Medulla oblongata (tissue), 1 donor: ENCODE results near the gene MAFF.

Source experiments
- DNase-seq: peaks from one replicate; pipeline ENCODE4 v3.0.0-alpha.2; 2015; ENCODE audit errors: extremely low spot score

Gene MAFF

DNA sequence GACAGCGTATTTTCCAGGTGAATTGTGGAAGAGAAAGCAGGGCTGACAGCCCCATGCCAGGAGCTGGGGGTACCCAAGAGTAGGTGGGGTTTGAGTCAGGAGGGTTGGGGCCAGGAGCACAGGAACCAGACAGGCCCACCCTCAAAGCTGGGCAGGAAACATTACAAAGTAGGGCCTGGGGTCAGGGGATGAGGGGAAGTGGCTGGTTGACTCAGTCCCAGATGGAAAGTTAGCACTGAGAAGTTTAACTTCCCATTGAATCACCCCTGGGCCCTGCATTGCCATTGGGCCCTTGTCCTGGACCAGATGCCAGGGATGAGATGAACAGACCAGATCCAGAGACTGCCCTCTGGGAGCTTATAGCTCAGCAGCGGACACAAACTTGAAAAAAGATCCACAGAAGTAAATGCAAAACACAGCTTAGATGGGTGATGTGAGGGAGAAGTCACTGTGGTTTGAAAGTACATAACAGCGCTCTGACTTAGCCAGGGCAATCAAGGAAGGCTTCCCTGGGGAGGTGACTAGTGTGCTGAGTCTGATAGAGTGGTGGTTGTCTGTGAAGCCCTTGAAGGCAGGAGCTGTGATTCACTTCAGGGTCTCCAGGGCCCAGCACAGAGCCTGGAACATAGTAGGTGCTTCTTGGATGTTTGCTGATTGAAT, 2.2 kb downstream of the MAFF start:
- DNase-seq = no peak

GRCh38 chr22:38204784-38205183, 3.0 kb downstream of the MAFF start:
- DNase-seq = no peak

DNA sequence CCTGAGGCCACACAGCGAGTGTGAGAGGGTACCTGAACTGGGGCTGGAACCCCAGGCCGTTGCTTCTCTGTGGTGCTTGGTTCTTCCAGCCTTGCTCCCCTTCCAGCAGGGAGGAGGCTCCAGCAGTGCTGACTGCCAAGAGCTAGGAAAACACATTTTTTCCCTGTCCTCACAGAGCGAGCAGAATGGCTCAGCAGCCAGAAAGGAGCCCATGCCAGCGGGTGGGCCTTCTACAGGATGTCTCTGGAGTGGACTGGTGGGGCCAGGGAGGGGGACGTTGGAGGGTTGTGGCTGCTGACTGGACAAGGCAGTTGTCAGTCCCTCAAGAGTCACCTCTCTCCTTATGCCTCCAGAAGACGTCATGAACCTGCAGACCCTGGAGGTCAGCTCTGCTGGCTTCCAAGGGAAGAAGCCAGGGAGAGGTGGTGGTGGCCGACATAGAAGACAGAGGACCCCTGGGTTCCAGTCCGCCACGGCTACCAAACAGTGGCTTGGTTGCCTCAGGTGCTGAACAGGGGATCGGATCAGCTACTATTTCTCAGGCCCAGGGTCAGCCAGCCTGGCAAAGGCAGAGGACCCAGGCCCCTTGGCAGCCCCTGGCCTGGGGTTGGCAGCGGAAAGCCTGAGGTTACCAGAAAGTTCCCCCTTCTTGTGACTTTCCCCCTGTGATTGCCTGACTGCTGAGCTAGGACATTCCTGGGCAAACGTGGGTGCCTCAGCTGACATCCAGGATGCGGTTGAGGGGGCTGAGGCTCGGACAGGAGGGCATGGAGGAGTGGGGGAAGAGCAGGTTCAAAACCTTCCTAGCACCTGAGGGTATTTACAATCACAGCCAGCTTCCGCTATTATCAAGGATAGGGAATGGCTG, 3.7 kb downstream of the MAFF start:
- peak; percentile 79 for DNase-seq

DNA sequence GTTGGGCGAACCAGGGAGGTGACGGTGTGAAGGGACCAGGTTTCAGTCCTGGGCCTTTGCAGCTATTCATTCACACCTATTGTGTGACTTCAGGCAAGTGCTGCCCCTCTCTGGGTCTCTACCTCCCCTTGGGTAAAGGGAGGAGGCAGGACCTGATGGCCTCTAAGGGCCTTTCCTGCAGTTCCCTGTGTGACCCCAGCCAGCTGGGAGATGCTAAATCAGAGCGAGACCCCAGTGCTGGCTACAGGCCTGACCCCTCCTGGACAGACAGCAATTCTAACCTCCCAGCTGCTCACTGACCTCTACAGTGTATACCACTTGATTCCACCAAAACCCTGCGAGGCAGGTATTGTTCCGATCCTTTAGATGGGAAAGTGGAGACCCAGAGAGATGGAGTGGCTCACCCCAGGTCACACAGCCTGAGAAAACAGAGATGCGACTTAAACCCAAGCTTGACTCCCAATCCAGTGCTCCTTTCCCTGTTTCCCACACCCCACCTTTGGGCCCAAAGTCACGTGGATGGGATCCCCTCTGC, 6.2 kb downstream of the MAFF start:
- DNase-seq = no peak

GRCh38 chr22:38208551-38208968, 6.8 kb downstream of the MAFF start:
- no peak for DNase-seq

GRCh38 chr22:38211556-38211955, 9.8 kb downstream of the MAFF start:
- DNase-seq = no peak

DNA sequence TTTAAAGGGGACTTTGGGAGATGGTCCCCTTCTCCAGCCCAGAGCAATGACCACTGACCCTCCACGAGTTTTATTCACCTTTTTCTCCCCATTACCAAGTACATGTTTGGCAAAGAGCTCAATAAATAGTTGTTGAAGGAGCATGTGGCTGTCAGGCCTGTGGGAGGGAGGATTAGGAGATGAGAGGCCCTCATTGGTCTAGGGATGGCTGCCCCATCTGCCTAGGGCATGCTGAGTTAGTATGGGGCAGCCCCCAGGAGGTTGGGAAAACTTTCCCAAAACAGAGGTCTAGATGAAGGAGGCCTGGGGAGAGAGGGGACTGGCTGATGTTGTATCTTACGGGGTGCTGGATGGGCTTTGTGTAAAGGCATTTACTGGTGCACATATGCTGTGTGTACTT, 10.6 kb downstream of the MAFF start:
- DNase-seq = no peak

DNA sequence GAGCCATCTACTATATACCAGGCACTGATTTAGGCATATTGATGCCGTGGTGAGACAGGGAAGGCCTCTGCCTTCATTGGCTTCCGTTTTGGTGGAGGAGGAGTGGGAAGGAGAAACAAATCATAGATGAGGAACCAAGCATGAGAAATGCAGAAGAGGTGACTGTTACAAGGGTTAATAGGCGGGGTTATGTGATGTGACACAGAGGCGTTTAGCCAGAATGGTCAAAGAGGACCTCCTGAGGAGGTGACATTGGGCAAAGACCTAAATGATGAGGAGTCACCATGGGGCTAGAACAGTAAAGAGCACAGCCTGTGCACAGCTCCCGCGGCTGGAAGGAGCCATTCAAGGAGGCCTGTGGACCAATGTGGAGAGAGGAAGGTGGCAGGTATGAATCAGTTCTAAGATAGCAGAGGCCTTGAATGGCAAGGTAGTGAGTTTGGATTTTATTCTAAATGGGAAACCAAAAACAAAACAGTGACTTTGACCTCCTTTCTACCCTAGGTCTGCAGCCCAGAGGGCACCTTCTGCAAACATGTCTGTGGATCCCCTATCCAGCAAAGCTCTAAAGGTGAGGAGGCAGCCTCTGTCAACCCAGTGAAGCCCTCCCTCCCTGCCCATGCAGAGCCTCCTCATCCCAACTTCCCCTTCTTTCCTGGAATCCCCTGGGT, 11.7 kb downstream of the MAFF start:
- no peak for DNase-seq

GRCh38 chr22:38213990-38214301, 12.2 kb downstream of the MAFF start:
- no peak for DNase-seq

DNA sequence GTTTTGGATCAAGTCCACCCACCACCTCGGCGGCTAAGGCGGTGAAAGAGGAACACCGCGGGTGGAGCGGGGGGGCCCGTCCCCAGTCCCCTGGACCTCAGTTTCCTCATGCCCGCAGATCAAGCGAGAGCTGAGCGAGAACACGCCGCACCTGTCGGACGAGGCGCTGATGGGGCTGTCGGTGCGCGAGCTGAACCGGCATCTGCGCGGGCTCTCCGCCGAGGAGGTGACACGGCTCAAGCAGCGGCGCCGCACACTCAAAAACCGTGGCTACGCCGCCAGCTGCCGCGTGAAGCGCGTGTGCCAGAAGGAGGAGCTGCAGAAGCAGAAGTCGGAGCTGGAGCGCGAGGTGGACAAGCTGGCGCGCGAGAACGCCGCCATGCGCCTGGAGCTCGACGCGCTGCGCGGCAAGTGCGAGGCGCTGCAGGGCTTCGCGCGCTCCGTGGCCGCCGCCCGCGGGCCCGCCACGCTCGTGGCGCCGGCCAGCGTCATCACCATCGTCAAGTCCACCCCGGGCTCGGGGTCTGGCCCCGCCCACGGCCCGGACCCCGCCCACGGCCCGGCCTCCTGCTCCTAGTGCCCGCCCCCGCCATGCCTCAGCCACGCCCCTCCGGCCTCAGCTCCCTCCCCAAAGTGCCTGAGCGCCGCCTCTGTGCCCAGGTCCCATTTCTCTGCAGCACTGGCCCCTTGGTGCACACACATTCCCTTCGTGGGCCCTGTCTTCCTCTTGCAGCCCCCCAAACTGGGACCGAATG, 12.7 kb downstream of the MAFF start:
- DNase-seq = no peak

GRCh38 chr22:38215156-38216038, 13.6 kb downstream of the MAFF start:
- DNase-seq = no peak

- no peak for DNase-seq
Observed at GRCh38 chr22:38218661-38219622, 17.1 kb downstream of the MAFF start.

- no peak for DNase-seq
Observed at GRCh38 chr22:38219632-38220031, 17.8 kb downstream of the MAFF start.

DNA sequence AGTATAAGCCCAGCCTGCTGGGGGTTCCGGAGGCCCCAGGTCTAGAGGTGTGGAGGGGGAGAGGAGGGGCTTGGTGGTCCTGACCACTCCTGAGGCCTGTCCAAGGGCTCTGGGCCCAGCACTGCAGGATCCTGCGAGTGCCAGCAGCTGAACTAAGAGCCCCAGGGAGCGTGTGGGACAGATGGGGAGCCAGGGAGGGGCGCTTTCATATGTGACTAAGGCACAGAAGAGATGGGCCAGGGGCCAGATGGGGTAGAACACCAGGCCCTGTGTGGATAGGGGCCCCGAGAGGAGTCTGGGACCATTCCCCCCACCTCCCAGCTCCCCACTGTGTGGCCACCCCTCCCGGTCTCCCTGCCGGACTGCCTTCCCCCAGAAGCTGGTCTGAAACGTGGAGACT, 18.4 kb downstream of the MAFF start:
- DNase-seq = no peak

GRCh38 chr22:38220653-38221386, 19.0 kb downstream of the MAFF start:
- DNase-seq = no peak

- no peak for DNase-seq
Observed at GRCh38 chr22:38221407-38221806, 19.6 kb downstream of the MAFF start.

- no peak for DNase-seq
Observed at GRCh38 chr22:38221908-38222796, 20.4 kb downstream of the MAFF start.

DNA sequence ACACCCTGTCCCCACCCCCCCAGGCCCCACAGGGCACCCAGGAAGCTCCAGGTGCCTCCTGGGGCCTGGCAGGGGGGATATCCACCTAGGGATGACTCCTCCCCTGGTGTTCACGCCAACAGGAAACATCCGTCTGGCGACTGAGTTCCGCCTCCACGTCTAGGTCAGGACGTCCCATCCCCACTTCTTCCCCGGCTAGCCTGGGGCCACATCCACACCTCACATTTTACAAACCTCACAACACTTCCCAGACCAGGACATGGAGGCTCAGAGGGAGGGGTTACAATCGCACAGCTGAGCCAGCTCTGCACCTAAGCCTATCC, 21.0 kb downstream of the MAFF start:
- no peak for DNase-seq
